Measurements from ENCODE around the gene PRR23C. TPM values are rescaled to one million over a fixed set of nuclear protein-coding genes. Genes with fewer than 3 reads are reported as not detected.

The PRR23C gene
- total RNA-seq, 2 experiments from 2014 or later = not detected

DNA sequence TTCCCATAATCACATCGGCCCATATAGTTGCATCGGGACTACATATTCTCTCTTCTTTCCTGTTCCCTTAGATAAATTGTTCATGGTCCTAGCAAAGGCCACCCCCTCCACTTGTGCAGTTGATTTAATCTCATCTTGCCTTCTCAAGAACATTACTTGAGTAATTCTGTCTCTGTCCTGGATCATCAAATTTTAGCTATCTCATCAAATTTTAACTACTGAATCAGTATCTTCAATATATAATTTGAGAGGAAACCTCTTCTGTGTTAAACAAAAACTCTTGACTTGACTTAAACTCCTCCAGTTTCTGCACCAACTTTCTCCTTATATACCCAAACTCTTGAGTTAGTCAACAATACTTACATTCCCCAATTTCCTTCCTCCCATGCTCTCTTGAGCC lies 19.7 kb downstream of the PRR23C start:
- DNase-seq = no peak
- H3K27me3 Mint-ChIP-seq = no peaks in the 10 kb centered on the region
- no peak overlapping the region for H3K4me3 Mint-ChIP-seq
- H3K27ac Mint-ChIP-seq = no peak overlapping the region
- CTCF ChIA-PET = no interaction called here
- H3K4me1 Mint-ChIP-seq = no peaks in the 10 kb centered on the region
- ATAC-seq = no peak
- H3K9me3 Mint-ChIP-seq (ENCODE audit: low read depth) = no peaks in the 10 kb centered on the region
- no peaks in the 10 kb centered on the region for H3K36me3 Mint-ChIP-seq

DNA sequence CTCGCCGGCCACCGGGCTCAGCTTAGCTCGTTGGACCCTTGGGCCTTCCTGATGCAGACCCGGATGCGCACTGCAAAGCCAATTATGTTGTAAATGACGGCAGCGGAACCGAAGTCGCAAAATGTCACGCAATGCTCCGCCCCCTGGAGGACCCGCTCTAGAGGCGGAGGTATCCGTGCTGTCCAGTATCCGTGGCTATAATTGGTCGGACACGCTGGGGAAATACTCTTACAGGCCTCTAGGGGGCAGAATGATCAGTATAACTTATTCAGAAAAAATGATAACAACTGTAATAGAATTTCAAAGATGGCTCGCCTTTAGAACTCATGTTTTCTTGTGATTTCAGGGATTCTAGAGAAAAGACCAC lies 23.8 kb downstream of the PRR23C start, which contains the start of gene PRR23B:
TSS of gene PRR23B (minus strand) at position 59 of the 367 bp plus-strand sequence. CDS start 265 bp downstream, outside the sequence.
- no peak within 1 kb of the TSS for H3K27ac Mint-ChIP-seq
- no peak within 1 kb of the TSS for H3K4me3 Mint-ChIP-seq
- CTCF ChIA-PET = interaction anchor here (0.9 kb wide), 1 partner anchor 308 kb away, joined by 3 read pairs; no protein-coding TSS in a partner anchor
- ATAC-seq = no peak
- no peaks in the 10 kb centered on the region for H3K4me1 Mint-ChIP-seq
- H3K9me3 Mint-ChIP-seq (ENCODE audit: low read depth) = peaks cover 3% of the 10 kb centered on the region
- H3K27me3 Mint-ChIP-seq = no peaks in the 10 kb centered on the region
- DNase-seq = no peak
- no peaks in the 10 kb centered on the region for H3K36me3 Mint-ChIP-seq

- Mint-ChIP-seq H3K4me3 (no peak overlapping the region), H3K27me3 (no peaks in the 10 kb centered on the region), H3K36me3 (no peaks in the 10 kb centered on the region), H3K4me1 (no peaks in the 10 kb centered on the region), H3K9me3 (ENCODE audit: low read depth) (peaks cover 3% of the 10 kb centered on the region), H3K27ac (no peak overlapping the region)
- DNase-seq = no peak
- CTCF ChIA-PET = no interaction called here
- ATAC-seq = no peak
Measured at GRCh38 chr3:139020036-139020867, 24.4 kb downstream of the PRR23C start.

DNA sequence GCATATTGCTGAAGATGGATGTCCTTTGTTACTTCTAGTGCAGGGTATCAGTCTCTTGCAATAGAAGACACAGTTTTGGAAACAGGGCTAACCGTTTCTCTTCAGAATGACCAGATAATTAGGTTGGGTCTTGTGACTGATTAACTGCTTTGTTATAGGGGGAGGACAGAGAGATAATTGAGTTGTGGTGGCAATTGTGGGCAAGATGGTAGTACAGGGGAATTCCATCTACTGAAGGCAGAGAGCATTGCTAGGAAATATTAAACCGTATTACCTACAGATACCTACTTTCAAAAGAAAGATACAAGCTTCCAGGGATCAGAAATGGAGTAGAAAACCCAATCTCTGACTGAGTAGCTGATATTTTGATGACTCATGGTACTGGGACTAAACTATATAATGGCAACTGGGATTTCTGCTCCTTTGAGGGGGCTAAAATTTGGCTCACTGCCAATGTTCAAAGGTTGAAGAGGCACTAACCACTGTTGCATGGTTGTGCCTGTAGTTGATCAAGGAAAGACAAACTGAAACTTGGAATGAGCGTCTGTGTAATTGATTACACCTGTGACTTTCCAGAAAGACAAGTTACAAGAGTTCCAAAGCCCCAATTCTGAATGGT lies 28.2 kb downstream of the PRR23C start:
- CTCF ChIA-PET = no interaction called here
- Mint-ChIP-seq H3K4me1 (no peaks in the 10 kb centered on the region), H3K9me3 (ENCODE audit: low read depth) (peaks cover 3% of the 10 kb centered on the region), H3K4me3 (no peak overlapping the region), H3K27me3 (no peaks in the 10 kb centered on the region), H3K27ac (no peak overlapping the region), H3K36me3 (no peaks in the 10 kb centered on the region)
- no peak for DNase-seq
- no peak for ATAC-seq

DNA sequence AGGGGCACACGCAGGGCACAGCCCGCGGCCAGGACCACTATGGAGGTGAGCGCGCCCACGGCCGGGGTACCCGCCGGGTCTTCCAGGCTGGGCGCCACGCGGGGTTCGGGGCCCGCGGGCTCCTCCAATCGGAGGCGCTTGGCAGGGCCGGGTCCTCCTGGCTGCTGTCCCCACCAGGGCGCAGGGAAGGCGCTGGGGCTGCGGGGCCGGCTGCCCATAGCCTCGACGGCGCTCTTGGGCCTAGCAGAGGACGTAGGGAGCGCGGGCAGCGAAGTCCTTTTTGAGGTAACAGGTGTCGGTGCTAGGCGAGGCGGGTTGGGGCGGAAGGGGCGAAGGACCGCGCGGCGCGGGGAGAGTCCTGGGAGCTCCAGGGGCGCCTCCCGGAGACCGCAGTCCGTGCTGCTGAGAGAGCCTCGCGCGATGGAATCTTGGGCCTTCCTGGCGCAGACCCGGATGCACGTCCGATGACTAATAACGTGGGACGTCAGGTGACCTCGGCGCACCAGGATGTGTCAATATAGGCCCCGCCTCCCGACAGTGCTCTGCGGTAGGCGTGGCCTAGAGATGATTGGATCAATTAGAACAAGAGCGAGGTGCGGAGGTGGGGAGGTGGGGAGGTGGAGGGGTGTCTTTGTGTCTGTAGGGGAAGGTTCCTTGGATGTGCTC lies 38.5 kb downstream of the PRR23C start, which contains the start of gene PRR23A:
TSS of gene PRR23A (minus strand) at position 218 of the 666 bp plus-strand sequence. CDS start at position 218, 0 bp downstream.
- Mint-ChIP-seq H3K9me3 (ENCODE audit: low read depth) (peaks cover 14% of the 10 kb centered on the region), H3K4me3 (no peak within 1 kb of the TSS), H3K27me3 (no peaks in the 10 kb centered on the region), H3K36me3 (peaks cover 3% of the 10 kb centered on the region), H3K4me1 (no peaks in the 10 kb centered on the region), H3K27ac (no peak within 1 kb of the TSS)
- no peak for ATAC-seq
- DNase-seq = no peak
- CTCF ChIA-PET = no interaction called here

GRCh38 chr3:139005356-139005993 lies 39.2 kb downstream of the PRR23C start:
- Mint-ChIP-seq H3K27ac (no peak overlapping the region), H3K9me3 (ENCODE audit: low read depth) (peaks cover 14% of the 10 kb centered on the region), H3K27me3 (no peaks in the 10 kb centered on the region), H3K4me1 (no peaks in the 10 kb centered on the region), H3K36me3 (peaks cover 3% of the 10 kb centered on the region), H3K4me3 (no peak overlapping the region)
- CTCF ChIA-PET = no interaction called here
- DNase-seq = no peak
- no peak for ATAC-seq

DNA sequence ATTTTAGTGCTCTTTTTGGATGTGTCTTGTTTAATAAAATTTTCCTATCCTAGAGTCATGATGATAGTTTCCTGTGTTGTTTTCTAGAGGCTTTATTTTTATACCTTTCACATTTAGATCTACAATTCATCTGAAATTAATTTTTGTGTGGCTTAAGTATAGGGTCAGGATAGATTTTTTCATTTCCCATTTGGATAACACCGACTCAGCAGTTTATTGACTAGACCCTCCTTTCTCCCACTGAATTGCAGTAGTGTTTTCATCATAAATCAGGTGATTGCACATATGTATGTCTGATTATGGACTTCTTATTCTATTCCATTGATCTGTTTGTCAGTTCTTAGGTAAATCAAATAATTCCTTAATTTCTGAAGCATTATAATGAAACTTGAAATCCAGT lies 49.0 kb downstream of the PRR23C start:
- CTCF ChIA-PET = no interaction called here
- H3K9me3 Mint-ChIP-seq (ENCODE audit: low read depth) = no peaks in the 10 kb centered on the region
- no peaks in the 10 kb centered on the region for H3K36me3 Mint-ChIP-seq
- H3K4me3 Mint-ChIP-seq = no peak overlapping the region
- H3K27me3 Mint-ChIP-seq = peaks cover 15% of the 10 kb centered on the region
- H3K4me1 Mint-ChIP-seq = no peaks in the 10 kb centered on the region
- H3K27ac Mint-ChIP-seq = no peak overlapping the region
- DNase-seq (no peak), ATAC-seq (no peak)

Other genes starting within 250 kb of the PRR23C start
- 1 to 10 TPM; 7.1 to 8.4 TPM for gene PIK3CB, start 210.0 kb downstream of the PRR23C start, total RNA-seq
- under 1 TPM in 1 of 2 experiments, not detected in 1; 0.14 TPM for gene FOXL2, start 97.8 kb downstream of the PRR23C start, total RNA-seq
- not detected for gene FOXL2NB, start 97.7 kb downstream of the PRR23C start, total RNA-seq
- not detected for gene PRR23A, start 38.6 kb downstream of the PRR23C start, total RNA-seq
- gene PRR23B, start 24.0 kb downstream of the PRR23C start, total RNA-seq = not detected

Data from activated CD8-positive, alpha-beta memory T cell treated with anti-CD3 and anti-CD28 coated beads, Interleukin-2, amount 10 ng/mL, durations not matched to agents 7 days and 5 days (primary cell).